ENCODE measurements around the gene SETD1B. TPM values are rescaled to one million over a fixed set of nuclear protein-coding genes. Genes with fewer than 3 reads are reported as not detected.
"Not testable (repeated sequence)": the region's sequence is repeated elsewhere in the genome, so short reads cannot be mapped to it uniquely, and the experiment has no call there.

Gene SETD1B
- total RNA-seq, 4 donors from 2014 or later: 9.4 to 27.1 (median 19.9) TPM

- Histone ChIP-seq H3K4me1 (peaks cover 0 to 16% (median 13%) of the 10 kb centered on the region in 4 donors), H3K27me3 (no peaks in the 10 kb centered on the region), H3K4me3 (no peak overlapping the region), H3K36me3 (no peaks in the 10 kb centered on the region), H3K27ac (replicated peaks in 1 of 4) (no peak overlapping the region), H3K9me3 (no peaks in the 10 kb centered on the region)
- TF ChIP-seq EP300 (IDR thresholded peaks at IDR 0.05): no peak
- TF ChIP-seq POLR2AphosphoS5 (IDR thresholded peaks at IDR 0.05): no peak
- TF ChIP-seq CTCF (IDR thresholded peaks at IDR 0.05): no peak
- TF ChIP-seq POLR2A (IDR thresholded peaks at IDR 0.05; ENCODE audit: low read depth): no peak
- WGBS: 99% methylated on average over 6 of the region's 6 CpGs
- DNase-seq (ENCODE audit: extremely low spot score): no peak
- intact Hi-C loops (cut with DNase I): no loop called here
Observed at GRCh38 chr12:121875582-121875981, 71.8 kb downstream of the SETD1B start.

GRCh38 chr12:121876080-121876447 lies 72.3 kb downstream of the SETD1B start:
- WGBS: 92% methylated on average over 8 of the region's 8 CpGs
- intact Hi-C loops (cut with DNase I): not testable (repeated sequence)

More at GRCh38 chr12:121876080-121876447, 72.3 kb downstream of the SETD1B start:
- not testable (repeated sequence) for H3K36me3 ChIP-seq; DNase-seq (ENCODE audit: extremely low spot score); H3K9me3 ChIP-seq; H3K27me3 ChIP-seq; H3K4me3 ChIP-seq; H3K27ac ChIP-seq (replicated peaks in 1 of 4)
- peaks cover 0 to 16% (median 13%) of the 10 kb centered on the region in 4 donors for H3K4me1 ChIP-seq

Small RNA genes lying within 50 kb of the gene (small RNA-seq; reads per million reads assigned to genes)
- gene AC069503.3: 0 reads per million in 3 donors

Other genes starting within 250 kb of the SETD1B start
- gene KDM2B, start 223.0 kb upstream of the SETD1B start, total RNA-seq: 10 to 100 TPM; 13.6 to 23.5 (median 20.0) TPM
- 10 to 100 TPM in 2 of 4 donors, 1 to 10 TPM in 2; 7.1 to 17.7 (median 13.5) TPM for gene ORAI1, start 177.5 kb upstream of the SETD1B start, total RNA-seq
- 1 to 10 TPM in 1 of 4 donors, under 1 TPM in 2, not detected in 1; 0.13 to 1.2 (median 0.17) TPM for gene MORN3, start 134.4 kb upstream of the SETD1B start, total RNA-seq
- gene TMEM120B, start 91.3 kb upstream of the SETD1B start, total RNA-seq: 10 to 100 TPM in 1 of 4 donors, 1 to 10 TPM in 3; 4.5 to 14.1 (median 6.4) TPM
- 10 to 100 TPM in 3 of 4 donors, 1 to 10 TPM in 1; 7.0 to 23.2 (median 15.9) TPM for gene RHOF, start 10.3 kb upstream of the SETD1B start, total RNA-seq
- gene HPD, start 54.9 kb downstream of the SETD1B start, total RNA-seq: 1 to 10 TPM in 2 of 4 donors, under 1 TPM in 2; 0.65 to 3.3 (median 1.3) TPM
- gene PSMD9, start 84.8 kb downstream of the SETD1B start, total RNA-seq: 10 to 100 TPM; 22.4 to 63.7 (median 44.4) TPM
- gene CFAP251, start 114.6 kb downstream of the SETD1B start, total RNA-seq: 1 to 10 TPM in 1 of 4 donors, under 1 TPM in 3; 0.66 to 1.9 (median 0.87) TPM
- 10 to 100 TPM in 1 of 4 donors, 1 to 10 TPM in 3; 2.9 to 10.1 (median 6.3) TPM for gene BCL7A, start 217.9 kb downstream of the SETD1B start, total RNA-seq